Measurements from ENCODE around the gene SEMA6D. TPM values are rescaled to one million over a fixed set of nuclear protein-coding genes. Genes with fewer than 3 reads are reported as not detected.

Gene SEMA6D
- total RNA-seq, 4 donors from 2014 or later = 9.3 to 17.7 (median 14.3) TPM

DNA sequence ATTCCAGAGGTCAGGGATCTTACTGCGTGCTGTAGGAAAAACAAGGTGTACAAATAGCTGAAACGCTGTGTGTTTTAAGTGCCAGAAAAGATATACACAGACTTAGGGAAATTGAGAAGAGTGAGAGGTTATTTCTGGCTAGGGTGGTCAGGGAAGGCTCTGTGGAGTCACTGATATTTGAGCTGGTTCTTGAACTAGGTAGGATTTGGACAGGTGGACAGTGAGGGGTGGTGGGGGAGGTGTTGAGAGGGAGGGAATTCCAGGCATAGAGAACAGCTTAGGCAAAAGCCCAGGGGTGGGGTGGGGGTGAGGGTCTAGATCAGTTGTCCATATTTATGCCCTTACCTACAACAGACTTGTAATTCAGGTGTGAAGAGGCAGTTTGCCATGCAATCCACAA lies 7.0 kb downstream of the SEMA6D start:
- peak overlapping the region; percentile 54 to 83 (median 69) for H3K27ac ChIP-seq
- peaks cover 52 to 72% of the 10 kb centered on the region in 2 donors for H3K4me1 ChIP-seq
- no peaks in the 10 kb centered on the region for H3K27me3 ChIP-seq
- no peak overlapping the region for H3K4me3 ChIP-seq (replicated peaks in 1 of 3)
- no peaks in the 10 kb centered on the region for H3K9me3 ChIP-seq
- H3K36me3 ChIP-seq = no peaks in the 10 kb centered on the region
- no peak for DNase-seq
- intact Hi-C loops (cut with DNase I) = no loop called here
- 54% methylated on average over 2 of the region's 2 CpGs for WGBS, 2 donors
- TF ChIP-seq, protein P1, sequence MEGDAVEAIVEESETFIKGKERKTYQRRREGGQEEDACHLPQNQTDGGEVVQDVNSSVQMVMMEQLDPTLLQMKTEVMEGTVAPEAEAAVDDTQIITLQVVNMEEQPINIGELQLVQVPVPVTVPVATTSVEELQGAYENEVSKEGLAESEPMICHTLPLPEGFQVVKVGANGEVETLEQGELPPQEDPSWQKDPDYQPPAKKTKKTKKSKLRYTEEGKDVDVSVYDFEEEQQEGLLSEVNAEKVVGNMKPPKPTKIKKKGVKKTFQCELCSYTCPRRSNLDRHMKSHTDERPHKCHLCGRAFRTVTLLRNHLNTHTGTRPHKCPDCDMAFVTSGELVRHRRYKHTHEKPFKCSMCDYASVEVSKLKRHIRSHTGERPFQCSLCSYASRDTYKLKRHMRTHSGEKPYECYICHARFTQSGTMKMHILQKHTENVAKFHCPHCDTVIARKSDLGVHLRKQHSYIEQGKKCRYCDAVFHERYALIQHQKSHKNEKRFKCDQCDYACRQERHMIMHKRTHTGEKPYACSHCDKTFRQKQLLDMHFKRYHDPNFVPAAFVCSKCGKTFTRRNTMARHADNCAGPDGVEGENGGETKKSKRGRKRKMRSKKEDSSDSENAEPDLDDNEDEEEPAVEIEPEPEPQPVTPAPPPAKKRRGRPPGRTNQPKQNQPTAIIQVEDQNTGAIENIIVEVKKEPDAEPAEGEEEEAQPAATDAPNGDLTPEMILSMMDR (IDR thresholded peaks at IDR 0.05) = no peak
- no peak for TF ChIP-seq POLR2A (IDR thresholded peaks at IDR 0.05)

DNA sequence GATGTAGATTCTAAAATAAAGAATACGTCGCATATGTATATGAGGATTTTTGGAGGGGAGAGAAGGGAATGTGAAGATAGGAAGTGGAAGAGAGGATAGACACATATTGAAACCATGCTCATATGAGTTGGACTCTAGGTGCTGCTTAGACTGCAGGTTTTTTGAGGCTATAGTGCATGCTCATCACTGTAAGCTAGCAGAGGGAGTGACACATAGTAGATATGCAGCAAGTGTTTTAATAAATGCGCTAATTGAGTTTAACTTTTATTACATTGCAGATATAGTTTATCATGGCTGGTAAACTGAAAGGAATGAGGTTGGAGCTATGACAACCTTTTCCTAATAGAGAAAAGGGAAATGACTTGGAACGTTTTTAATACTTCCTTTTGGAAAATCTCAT lies 7.7 kb downstream of the SEMA6D start:
- H3K4me3 ChIP-seq (replicated peaks in 1 of 3) = no peak overlapping the region
- H3K9me3 ChIP-seq = no peaks in the 10 kb centered on the region
- H3K4me1 ChIP-seq = peaks cover 51 to 72% of the 10 kb centered on the region in 2 donors
- H3K36me3 ChIP-seq = no peaks in the 10 kb centered on the region
- TF ChIP-seq, protein P1 (IDR thresholded peaks at IDR 0.05) = no peak
- TF ChIP-seq POLR2A (IDR thresholded peaks at IDR 0.05) = no peak
- no peaks in the 10 kb centered on the region for H3K27me3 ChIP-seq
- WGBS, 2 donors = 84 to 91% methylated on average over 4 of the region's 4 CpGs
- no peak for DNase-seq
- H3K27ac ChIP-seq = peak overlapping the region; percentile 10 to 83 (median 81)
- intact Hi-C loops (cut with DNase I) = no loop called here

DNA sequence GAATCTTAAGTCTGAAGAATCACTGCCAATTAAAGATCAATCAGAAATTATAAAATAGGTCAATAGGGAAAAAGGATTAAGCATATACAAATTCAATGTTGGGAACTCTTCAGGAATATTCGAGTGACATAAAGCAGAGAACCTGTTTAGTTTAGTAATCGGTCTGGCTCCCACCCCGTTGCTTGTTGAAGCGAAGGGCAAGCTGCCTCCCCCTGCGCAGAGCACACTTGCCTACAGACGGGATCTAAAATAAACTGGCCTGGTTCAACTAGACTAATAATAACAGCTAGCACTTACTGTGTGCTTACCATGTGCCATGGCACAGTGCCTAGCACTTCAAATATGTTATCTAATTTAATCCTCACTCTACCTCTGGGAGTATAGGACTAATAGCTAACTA lies 8.6 kb downstream of the SEMA6D start:
- WGBS, 2 donors = 16 to 24% methylated on average over 5 to 6 of the region's 6 CpGs
- Histone ChIP-seq H3K36me3 (no peaks in the 10 kb centered on the region), H3K4me3 (replicated peaks in 1 of 3) (no peak overlapping the region), H3K27ac (peak overlapping the region; percentile 73 to 83 (median 81)), H3K27me3 (no peaks in the 10 kb centered on the region), H3K4me1 (peaks cover 47 to 64% of the 10 kb centered on the region in 2 donors), H3K9me3 (no peaks in the 10 kb centered on the region)
- intact Hi-C loops (cut with DNase I) = no loop called here
- DNase-seq = peak; percentile 92 to 93
- TF ChIP-seq POLR2A (IDR thresholded peaks at IDR 0.05) = peak in 1 of 2 donors; percentile 14
- TF ChIP-seq, protein P1 (IDR thresholded peaks at IDR 0.05) = no peak

DNA sequence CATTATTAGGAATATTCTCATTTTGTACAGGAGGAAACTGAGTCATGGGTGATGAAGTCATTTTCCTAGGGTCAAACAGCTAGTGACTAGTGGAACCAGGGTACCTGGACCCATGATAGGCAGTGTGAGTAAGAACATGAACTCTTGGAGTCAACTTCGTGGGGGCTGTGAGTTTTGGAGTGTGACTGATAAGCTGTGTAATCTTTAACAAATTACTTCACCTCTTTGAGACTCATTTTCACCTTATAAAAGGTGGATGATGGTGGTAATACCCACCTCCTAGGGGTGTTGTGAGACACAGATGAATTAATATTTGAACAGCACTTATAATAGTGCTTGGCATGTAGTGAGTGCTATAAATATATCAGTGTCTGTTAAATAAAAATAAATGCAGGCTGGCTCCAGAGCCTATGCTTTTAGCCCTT lies 9.1 kb downstream of the SEMA6D start:
- Histone ChIP-seq H3K9me3 (no peaks in the 10 kb centered on the region), H3K36me3 (no peaks in the 10 kb centered on the region), H3K27me3 (no peaks in the 10 kb centered on the region), H3K4me3 (replicated peaks in 1 of 3) (no peak overlapping the region), H3K4me1 (peaks cover 45 to 61% of the 10 kb centered on the region in 2 donors), H3K27ac (peak overlapping the region; percentile 73 to 83 (median 81))
- 22 to 35% methylated on average over 1 of the region's 1 CpG for WGBS, 2 donors
- peak in 1 of 2 donors; percentile 11 for DNase-seq
- intact Hi-C loops (cut with DNase I) = no loop called here
- TF ChIP-seq POLR2A (IDR thresholded peaks at IDR 0.05) = no peak
- TF ChIP-seq, protein P1 (IDR thresholded peaks at IDR 0.05) = no peak

DNA sequence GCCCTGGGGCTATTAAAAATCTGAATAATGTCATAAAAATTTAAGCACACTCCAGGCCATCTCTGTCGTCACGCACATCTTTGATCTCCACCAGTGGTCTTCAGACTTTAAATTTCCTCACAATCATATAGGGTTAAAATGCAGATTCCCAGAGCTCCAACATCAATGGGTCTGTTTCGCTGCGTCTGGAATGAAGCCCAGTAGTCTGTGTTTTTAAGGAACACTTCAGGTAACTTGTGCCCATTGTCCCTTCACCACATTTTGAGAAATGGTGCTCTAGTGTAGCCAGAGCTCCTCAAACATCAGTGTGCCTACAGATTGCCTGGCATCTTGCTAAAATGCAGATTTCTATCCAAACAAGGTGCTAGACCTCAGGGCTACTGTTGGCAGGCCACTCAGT lies 9.8 kb downstream of the SEMA6D start:
- peak overlapping the region; percentile 73 to 83 (median 81) for H3K27ac ChIP-seq
- intact Hi-C loops (cut with DNase I) = no loop called here

More for the DNA sequence above, 9.8 kb downstream of the SEMA6D start:
- TF ChIP-seq, protein P1 (IDR thresholded peaks at IDR 0.05) = no peak
- TF ChIP-seq POLR2A (IDR thresholded peaks at IDR 0.05) = no peak
- Histone ChIP-seq H3K27me3 (no peaks in the 10 kb centered on the region), H3K4me3 (replicated peaks in 1 of 3) (no peak overlapping the region), H3K4me1 (peaks cover 43 to 54% of the 10 kb centered on the region in 2 donors), H3K9me3 (no peaks in the 10 kb centered on the region), H3K36me3 (no peaks in the 10 kb centered on the region)
- peak; percentile 45 to 61 for DNase-seq
- WGBS, 2 donors = 49 to 52% methylated on average over 4 of the region's 4 CpGs
